ENCODE results near the gene GJA5.

The GJA5 gene

DNA sequence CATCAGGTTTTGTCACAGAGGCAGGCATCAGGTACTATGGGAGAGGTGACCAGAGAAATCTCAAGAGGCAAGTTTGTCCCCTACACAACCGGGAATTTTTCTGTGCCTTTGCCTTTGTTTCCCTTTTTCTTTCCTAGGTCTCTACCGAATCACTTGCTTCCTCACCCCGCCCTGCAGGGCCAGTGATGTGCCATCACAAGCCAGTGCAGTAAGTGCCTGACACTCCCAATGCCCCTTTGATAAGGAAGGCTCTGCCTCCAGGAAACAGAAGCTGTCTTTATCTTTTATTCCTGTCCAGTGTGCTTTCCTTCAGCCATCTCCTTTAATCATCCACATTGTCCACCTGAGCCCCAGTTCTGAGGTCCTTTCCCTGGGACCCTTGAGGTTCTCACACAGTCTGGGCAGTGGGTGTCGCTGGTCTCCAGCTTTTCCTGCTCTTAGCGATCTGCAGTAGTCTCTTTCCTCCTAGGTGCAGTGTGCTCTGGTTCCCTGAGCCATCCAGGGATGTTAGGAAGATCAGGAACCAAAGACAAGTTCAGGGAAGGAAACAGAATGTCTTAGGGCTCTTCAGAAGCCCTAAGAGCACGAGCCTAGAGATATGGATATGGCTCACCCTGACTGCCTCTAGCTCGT lies 36.6 kb downstream of the GJA5 start:
- no peak for DNase-seq

DNA sequence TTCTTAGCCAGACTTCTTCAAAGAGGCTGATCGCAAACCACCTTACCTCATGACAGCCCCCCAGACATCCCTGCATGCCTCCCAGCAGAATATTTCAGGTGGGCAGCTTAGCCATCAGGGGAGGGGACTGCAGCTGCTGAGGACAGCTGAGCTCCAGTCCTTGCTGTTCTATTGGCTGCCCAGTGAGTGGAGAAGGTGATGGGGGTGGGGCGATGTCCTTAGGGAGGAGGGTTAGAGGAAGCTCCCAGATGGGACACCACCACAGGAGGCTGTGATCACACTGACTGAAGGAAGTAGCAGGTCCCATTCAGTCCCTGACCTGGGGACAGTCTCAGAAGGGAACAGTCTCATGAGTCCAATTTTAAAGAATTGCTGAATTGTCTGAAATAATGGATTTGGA lies 38.3 kb downstream of the GJA5 start:
- DNase-seq, result no peak

DNA sequence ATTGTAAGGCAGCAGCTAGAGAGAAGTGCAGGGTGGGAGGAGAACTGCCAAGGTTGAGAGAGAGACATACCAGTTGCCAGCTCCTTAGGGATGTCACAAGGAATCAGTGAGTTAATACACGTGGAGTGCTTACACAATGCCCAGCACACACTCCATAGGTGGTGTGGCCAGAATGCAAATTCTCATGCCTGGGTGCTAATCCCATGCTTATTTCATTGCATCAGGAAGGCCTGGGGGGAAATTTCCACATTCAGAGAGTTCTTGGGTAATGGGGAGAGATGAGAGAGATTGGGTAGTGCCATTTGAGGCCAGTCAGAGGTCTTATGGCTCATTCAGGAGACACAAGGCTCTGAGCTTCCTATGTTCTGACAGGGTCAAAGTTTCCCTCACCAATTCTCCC lies 38.7 kb downstream of the GJA5 start:
- no peak for DNase-seq

DNA sequence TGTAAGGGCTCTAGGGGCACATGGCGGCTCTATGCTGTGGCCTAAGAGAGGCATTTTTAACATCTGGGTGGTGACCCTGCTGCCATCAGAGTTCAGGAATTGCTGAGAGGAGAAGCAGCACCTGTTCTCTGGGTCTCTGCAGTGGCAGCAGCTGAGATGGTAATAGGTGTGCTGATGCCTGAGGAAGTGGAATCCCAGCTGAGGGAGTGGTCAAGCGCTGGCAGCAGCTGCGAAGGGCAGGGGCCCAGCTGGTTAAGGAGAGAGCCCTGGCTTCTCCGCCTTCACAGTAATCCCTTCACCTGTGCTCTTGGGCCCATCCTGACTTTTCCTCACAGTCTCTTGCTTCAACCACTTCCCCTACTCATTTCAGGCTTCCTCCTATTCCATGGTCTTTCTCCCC lies 39.8 kb downstream of the GJA5 start:
- DNase-seq, result no peak

DNA sequence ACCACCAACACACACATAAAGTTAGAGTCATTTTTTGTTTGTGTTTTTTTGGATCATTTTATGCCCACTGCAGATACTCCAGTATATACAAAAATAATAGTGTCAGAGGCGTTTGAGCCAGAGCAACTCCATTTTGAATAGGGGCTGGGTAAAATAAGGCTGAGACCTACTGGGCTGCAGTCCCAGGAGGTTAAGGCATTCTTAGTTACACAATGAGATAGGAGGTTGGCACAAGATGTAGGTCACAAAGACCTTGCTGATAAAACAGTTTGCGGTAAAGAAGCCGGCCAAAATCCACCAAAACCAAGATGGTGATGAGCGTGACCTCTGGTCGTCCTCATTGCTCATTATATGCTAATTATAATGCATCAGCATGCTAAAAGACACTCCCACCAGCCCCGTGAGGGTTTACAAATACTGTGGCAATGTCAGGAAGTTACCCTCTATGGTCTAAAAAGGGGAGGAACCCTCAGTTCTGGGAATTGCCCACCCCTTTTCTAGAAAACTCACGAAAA lies 40.6 kb downstream of the GJA5 start:
- no peak for DNase-seq

DNA sequence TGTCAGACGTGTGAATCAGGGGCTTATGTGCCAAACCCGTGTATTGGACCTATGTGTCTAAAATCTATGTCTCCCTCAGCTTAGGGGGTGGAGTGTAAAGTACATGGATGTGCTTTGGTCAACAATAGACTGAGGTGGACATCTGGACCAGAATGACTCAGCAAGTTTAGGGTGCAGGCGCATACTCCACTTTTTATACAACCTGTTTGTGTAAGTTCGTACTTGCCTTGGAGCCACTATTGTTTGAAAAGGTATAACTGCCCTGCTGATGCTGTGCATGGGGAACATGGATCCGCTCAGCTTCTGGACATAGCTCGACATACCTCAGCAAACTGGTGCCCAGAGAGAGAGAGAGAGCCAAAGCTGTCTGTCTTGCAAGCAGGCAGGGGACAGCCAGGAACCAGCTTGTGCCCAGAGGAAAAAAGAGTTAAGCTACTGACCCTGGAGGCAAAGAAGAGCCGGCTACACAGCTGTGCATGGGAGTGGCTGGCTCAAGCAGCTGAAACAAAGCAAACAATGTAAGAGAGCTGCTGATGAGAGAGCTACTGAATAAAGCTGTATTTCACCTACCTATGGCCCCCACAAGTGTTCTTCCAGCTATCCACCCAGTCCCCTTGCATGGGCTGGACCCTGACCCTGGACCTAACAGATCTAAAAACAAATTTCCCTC lies 41.2 kb downstream of the GJA5 start:
- no peak for DNase-seq

DNA sequence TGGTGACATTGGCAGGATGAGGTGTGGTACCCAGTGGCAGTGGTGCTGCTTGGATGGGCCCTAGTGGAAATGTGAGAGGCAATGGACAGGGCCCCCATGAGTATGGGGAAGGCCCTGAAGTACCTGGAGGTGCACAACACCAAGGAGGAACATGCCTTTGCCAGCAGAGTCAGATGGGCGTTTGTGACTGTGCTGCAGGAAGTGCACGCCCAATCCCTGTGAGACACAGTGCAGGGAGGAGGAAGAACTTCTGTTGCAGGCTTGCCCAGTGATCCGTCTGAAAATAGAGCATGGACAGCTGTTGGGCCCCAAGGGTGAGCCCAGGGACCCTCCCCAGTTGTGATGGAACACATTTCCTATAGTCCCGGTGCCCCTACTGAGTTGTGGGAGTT lies 42.7 kb downstream of the GJA5 start:
- DNase-seq, result no peak

DNA sequence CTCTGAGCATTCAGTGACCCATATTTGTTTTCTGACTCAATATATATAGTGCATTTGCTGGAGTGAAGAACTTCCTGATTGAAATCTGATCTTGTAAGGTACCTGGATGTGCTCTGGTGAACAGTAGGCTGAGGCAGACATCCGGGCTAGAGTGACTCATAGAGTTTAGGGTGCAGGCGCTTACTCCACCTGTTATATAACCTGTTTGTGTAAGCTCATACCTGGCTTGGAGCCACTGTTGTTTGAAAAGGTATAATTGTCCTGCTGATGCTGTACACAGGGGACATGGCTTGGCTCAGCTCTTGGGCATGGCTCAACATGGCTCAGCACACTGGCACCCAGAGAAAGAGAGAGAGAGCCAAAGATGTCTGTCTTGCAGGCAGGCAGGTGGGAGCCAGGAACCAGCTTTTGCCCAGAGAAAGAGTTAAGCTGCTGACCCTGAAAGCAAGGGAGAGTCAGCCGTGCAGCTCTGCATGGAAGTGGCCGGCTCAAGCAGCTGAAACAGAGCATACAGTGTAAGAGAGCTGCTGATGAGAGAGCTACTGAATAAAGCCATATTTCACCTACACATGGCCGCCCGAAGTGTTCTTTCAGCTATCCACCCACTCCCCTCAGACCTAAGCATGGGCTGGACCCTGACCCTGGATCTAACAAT lies 43.2 kb downstream of the GJA5 start:
- peak; percentile 49 for DNase-seq

DNA sequence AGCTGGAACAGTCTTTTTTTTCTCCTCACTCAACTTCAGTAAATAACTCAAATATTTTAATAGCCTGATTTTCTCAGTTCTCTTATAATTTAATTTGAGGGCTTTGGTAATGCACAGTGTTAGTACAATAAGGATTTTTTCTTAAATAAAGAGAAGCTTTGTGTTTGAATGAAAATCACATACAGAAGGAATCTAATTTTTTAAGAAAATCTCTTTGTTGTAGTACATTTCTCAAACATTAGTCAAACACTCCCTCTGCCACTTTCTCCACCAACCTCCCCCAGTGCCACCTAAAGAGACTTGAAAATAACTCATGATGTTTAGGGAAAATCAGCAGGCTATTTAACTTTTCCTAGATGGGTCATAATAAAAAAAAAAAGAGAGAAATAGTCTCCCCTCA lies 47.8 kb downstream of the GJA5 start:
- DNase-seq, result no peak
